WI38 (cell line): ENCODE data around the gene OPCML.

Experiments
- H3K4me3 ChIP-seq: 2 replicates; pipeline ENCODE4 v1.5.1; 2011; ENCODE audit warnings: low read depth, mild to moderate bottlenecking, control low read depth, low read length
- TF ChIP-seq, protein P1 (sequence below): IDR thresholded peaks from 2 replicates; pipeline ENCODE4 v1.5.1; 2012; ENCODE audit warnings: low read depth, mild to moderate bottlenecking, control low read depth, low read length

The OPCML gene

DNA sequence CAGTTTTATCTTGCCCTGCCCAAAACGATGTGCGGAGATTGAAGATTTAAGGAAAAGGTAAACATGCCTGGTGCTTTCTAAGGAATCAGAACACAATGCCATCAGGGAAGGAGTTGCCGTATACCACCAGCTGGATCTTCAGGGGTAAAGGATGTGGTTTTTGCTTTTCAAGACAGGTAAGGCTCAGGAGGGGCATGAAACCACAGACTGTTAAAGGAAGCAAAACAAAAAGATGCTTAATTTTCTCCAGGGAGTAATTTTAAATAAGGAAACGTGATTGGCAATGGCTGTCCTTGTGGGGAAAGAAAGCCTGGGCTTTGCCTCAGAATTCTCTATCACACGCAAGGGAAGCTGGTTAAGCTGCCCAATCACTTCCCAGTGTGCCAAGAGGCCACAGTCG, 655.6 kb downstream of the OPCML start:
- no peak overlapping the region for H3K4me3 ChIP-seq
- TF ChIP-seq, protein P1, sequence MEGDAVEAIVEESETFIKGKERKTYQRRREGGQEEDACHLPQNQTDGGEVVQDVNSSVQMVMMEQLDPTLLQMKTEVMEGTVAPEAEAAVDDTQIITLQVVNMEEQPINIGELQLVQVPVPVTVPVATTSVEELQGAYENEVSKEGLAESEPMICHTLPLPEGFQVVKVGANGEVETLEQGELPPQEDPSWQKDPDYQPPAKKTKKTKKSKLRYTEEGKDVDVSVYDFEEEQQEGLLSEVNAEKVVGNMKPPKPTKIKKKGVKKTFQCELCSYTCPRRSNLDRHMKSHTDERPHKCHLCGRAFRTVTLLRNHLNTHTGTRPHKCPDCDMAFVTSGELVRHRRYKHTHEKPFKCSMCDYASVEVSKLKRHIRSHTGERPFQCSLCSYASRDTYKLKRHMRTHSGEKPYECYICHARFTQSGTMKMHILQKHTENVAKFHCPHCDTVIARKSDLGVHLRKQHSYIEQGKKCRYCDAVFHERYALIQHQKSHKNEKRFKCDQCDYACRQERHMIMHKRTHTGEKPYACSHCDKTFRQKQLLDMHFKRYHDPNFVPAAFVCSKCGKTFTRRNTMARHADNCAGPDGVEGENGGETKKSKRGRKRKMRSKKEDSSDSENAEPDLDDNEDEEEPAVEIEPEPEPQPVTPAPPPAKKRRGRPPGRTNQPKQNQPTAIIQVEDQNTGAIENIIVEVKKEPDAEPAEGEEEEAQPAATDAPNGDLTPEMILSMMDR = no peak

- TF ChIP-seq, protein P1 = no peak
- H3K4me3 ChIP-seq = no peak overlapping the region
Measured at GRCh38 chr11:132876239-132876638, 656.1 kb downstream of the OPCML start.

- no peak overlapping the region; the same call in 1 of the 2 replicates for H3K4me3 ChIP-seq
Measured at GRCh38 chr11:132874638-132875037, 657.7 kb downstream of the OPCML start.

DNA sequence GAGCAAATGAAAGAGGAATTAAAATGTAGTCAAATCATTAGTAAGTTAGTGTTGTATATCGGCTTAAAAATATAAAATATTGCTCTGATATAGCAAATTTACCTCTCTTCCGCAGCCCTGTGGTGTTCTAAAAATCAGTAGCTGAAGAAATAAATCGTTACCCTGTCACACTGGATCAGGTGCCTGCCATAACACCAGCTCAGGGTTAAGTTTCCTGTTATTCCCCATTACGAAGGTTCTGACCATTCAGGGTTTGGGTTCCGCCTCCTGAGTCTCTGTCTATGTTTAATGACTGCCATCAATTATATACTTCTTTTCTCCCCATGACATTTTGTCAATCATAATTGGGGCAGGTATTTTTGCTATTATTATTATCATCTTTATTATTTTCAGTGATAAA, 658.5 kb downstream of the OPCML start:
- TF ChIP-seq, protein P1 = no peak
- no peak overlapping the region for H3K4me3 ChIP-seq

More at GRCh38 chr11:132874638-132875037, 657.7 kb downstream of the OPCML start:
- TF ChIP-seq, protein P1 = no peak

DNA sequence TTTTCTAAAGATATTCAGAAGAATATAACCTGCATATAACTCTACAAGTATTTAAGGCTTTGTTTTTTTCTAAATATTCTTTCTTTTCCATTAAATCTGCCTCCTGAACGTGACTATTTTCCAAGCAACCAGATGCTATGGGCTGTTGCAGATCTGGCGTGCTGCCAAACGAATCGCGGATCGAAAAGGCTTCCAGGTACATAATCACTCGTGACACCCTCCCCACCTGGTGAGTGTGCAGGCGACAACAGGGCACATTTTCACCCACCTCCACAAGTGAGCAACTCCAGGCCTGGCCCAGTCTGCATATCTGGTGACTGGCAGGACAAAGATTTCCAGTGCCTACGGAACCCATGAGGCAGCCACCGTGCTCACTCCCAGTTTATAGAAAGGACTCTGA, 660.1 kb downstream of the OPCML start:
- TF ChIP-seq, protein P1 = no peak
- no peak overlapping the region for H3K4me3 ChIP-seq

- no peak overlapping the region for H3K4me3 ChIP-seq
- TF ChIP-seq, protein P1 = no peak
Measured at GRCh38 chr11:132866783-132867545, 665.3 kb downstream of the OPCML start.

GRCh38 chr11:132865623-132866022, 666.7 kb downstream of the OPCML start:
- TF ChIP-seq, protein P1 = no peak

More at GRCh38 chr11:132865623-132866022, 666.7 kb downstream of the OPCML start:
- H3K4me3 ChIP-seq = no peak overlapping the region
